GM21576 (cell line): ENCODE results near the gene TMEM168.
"Not testable (repeated sequence)": the region's sequence is repeated elsewhere in the genome, so short reads cannot be mapped to it uniquely, and the experiment has no call there.

Experiments used
- ATAC-seq: cut with Tn5 transposase; IDR thresholded peaks from one replicate; pipeline ENCODE4 v1.9.1; 2021; ENCODE audit warnings: mild to moderate bottlenecking, moderate library complexity; ENCODE audit not compliant: unreplicated experiment

TMEM168 gene

GRCh38 chr7:112782498-112782897, 7.7 kb downstream of the TMEM168 start:
- peak; percentile 91 for ATAC-seq

GRCh38 chr7:112781558-112781957, 8.6 kb downstream of the TMEM168 start:
- no peak for ATAC-seq

- no peak for ATAC-seq
Observed at GRCh38 chr7:112781110-112781509, 9.1 kb downstream of the TMEM168 start.

- ATAC-seq = no peak
Observed at GRCh38 chr7:112779667-112780066, 10.5 kb downstream of the TMEM168 start.

- ATAC-seq = no peak
Observed at GRCh38 chr7:112777406-112777805, 12.8 kb downstream of the TMEM168 start.

- no peak for ATAC-seq
Observed at GRCh38 chr7:112771166-112771565, 19.0 kb downstream of the TMEM168 start.

GRCh38 chr7:112770051-112770450, 20.1 kb downstream of the TMEM168 start:
- no peak for ATAC-seq

- ATAC-seq = no peak
Observed at GRCh38 chr7:112765105-112765504, 25.1 kb downstream of the TMEM168 start.

- no peak for ATAC-seq
Observed at GRCh38 chr7:112763996-112764395, 26.2 kb downstream of the TMEM168 start.

- ATAC-seq = no peak
Observed at GRCh38 chr7:112763298-112763697, 26.9 kb downstream of the TMEM168 start.

GRCh38 chr7:112759905-112760304, 30.3 kb downstream of the TMEM168 start:
- no peak for ATAC-seq

- peak; percentile 61 for ATAC-seq
Observed at GRCh38 chr7:112757337-112757736, 32.9 kb downstream of the TMEM168 start.

GRCh38 chr7:112753298-112753697, 36.9 kb downstream of the TMEM168 start:
- no peak for ATAC-seq

- ATAC-seq = no peak
Observed at GRCh38 chr7:112752576-112752975, 37.6 kb downstream of the TMEM168 start.

- no peak for ATAC-seq
Observed at GRCh38 chr7:112749775-112750174, 40.4 kb downstream of the TMEM168 start.

GRCh38 chr7:112748381-112748780, 41.8 kb downstream of the TMEM168 start:
- no peak for ATAC-seq

GRCh38 chr7:112745635-112746034, 44.6 kb downstream of the TMEM168 start:
- no peak for ATAC-seq

- ATAC-seq = no peak
Observed at GRCh38 chr7:112744818-112745217, 45.4 kb downstream of the TMEM168 start.

GRCh38 chr7:112743811-112744210, 46.4 kb downstream of the TMEM168 start:
- no peak for ATAC-seq

- ATAC-seq = no peak
Observed at GRCh38 chr7:112740667-112741066, 49.5 kb downstream of the TMEM168 start.

GRCh38 chr7:112739436-112740180, 50.6 kb downstream of the TMEM168 start:
- ATAC-seq = no peak

- ATAC-seq = no peak
Observed at GRCh38 chr7:112735261-112735660, 54.9 kb downstream of the TMEM168 start.

- not testable (repeated sequence) for ATAC-seq
Observed at GRCh38 chr7:112731324-112731723, 58.9 kb downstream of the TMEM168 start.
